ENCODE measurements around the gene HMSD. TPM values are rescaled to one million over a fixed set of nuclear protein-coding genes. Genes with fewer than 3 reads are reported as not detected.

HMSD gene
- total RNA-seq, 1 donor from 2014 or later, result not detected

DNA sequence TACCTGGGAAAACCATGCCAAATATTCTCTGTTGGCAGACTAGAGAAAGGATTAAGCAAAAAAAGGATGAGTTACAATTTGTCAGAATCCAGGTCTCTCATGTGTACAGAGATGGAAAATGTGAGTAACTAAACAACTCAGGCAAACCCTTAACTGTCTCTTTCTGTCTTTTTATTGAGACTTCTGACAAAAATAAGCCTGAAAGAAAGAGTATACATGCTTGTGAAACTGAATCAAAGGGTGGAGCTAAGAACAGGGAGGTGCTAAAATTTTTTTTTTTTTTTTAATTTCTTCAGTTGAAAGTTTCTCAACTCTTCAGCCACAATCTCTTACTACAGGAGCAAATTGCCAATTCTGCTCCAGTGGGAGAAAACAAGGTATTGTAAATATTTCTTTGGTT, 41.4 kb upstream of the HMSD start, which contains the start of gene SERPINB10:
SERPINB10 (plus strand) TSS at position 295 of the 400 bp plus-strand sequence. CDS start 7,553 bp downstream, outside the sequence.
- DNase-seq (ENCODE audit: low read depth), result no peak
- Histone ChIP-seq H3K27me3 (ENCODE audit: control insufficient read depth, insufficient read depth, low read length) (no peaks in the 10 kb centered on the region), H3K36me3 (ENCODE audit: control insufficient read depth, insufficient read depth, low read length) (no peaks in the 10 kb centered on the region), H3K4me3 (ENCODE audit: low read depth, low read length) (no peak within 1 kb of the TSS)
- TF ChIP-seq, protein P1, sequence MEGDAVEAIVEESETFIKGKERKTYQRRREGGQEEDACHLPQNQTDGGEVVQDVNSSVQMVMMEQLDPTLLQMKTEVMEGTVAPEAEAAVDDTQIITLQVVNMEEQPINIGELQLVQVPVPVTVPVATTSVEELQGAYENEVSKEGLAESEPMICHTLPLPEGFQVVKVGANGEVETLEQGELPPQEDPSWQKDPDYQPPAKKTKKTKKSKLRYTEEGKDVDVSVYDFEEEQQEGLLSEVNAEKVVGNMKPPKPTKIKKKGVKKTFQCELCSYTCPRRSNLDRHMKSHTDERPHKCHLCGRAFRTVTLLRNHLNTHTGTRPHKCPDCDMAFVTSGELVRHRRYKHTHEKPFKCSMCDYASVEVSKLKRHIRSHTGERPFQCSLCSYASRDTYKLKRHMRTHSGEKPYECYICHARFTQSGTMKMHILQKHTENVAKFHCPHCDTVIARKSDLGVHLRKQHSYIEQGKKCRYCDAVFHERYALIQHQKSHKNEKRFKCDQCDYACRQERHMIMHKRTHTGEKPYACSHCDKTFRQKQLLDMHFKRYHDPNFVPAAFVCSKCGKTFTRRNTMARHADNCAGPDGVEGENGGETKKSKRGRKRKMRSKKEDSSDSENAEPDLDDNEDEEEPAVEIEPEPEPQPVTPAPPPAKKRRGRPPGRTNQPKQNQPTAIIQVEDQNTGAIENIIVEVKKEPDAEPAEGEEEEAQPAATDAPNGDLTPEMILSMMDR (IDR thresholded peaks at IDR 0.05; ENCODE audit: insufficient read depth, low read length, poor library complexity, severe bottlenecking), result no peak

DNA sequence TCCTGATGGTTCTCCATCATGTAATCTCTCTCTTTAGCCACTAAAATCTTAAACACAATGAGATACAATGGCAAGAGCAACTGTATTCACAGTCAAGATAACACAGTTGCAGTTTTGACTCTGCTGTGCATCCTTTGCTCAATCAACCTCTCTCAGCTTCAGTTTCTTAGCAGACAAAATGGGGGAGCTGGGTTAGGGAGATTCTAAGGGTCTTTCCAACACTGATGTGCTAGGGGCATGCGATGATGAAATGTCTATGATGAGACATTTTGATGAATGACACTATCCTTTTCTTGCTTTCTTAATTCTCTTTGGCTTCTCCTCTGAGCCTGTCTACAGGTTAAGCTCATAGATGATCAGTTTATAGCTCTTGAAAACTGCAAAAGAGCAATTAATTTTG, 40.2 kb upstream of the HMSD start:
- H3K27me3 ChIP-seq (ENCODE audit: control insufficient read depth, insufficient read depth, low read length), result no peaks in the 10 kb centered on the region
- no peak for DNase-seq (ENCODE audit: low read depth)

DNA sequence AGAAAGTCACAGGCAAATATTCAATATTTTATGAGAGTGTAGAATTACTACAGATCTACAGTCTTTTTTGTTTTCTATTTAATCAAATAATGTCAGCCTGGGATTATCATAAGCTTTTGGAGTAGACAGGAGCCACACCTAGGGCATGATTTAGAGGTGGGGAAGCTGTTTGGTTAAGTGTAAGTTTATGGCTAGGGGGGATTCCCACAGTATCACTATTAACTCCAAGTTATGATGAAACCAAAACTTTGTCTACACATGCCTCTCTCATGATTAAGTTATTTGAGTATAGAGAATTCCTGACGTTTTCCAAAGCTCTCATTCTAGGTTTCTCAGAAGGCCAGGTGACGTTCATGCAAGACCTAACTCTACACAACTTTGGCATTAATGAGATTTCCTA, 39.2 kb upstream of the HMSD start:
- no peaks in the 10 kb centered on the region for H3K27me3 ChIP-seq (ENCODE audit: control insufficient read depth, insufficient read depth, low read length)
- TF ChIP-seq, protein P1 (IDR thresholded peaks at IDR 0.05; ENCODE audit: insufficient read depth, low read length, poor library complexity, severe bottlenecking), result no peak
- no peak overlapping the region for H3K4me3 ChIP-seq (ENCODE audit: low read depth, low read length)
- H3K36me3 ChIP-seq (ENCODE audit: control insufficient read depth, insufficient read depth, low read length), result no peaks in the 10 kb centered on the region
- DNase-seq (ENCODE audit: low read depth), result no peak

More for the DNA sequence above, 40.2 kb upstream of the HMSD start:
- TF ChIP-seq, protein P1 (IDR thresholded peaks at IDR 0.05; ENCODE audit: insufficient read depth, low read length, poor library complexity, severe bottlenecking), result no peak
- H3K36me3 ChIP-seq (ENCODE audit: control insufficient read depth, insufficient read depth, low read length), result no peaks in the 10 kb centered on the region
- H3K4me3 ChIP-seq (ENCODE audit: low read depth, low read length), result no peak overlapping the region

DNA sequence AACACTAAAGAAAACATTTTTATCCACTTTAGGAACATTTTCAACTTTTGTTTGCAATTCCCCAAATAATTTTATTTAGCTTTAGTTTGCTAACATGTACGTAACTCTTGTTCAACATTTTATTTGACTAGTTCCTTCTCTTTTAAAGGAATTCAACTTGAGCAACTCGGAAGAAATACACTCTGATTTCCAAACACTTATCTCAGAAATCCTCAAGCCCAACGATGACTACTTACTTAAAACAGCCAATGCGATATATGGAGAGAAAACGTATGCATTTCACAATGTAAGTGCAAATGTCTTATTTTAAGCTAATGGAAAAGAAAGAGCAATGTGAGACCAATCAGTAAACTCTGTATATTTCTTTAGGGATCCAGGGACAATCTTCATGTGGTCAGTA, 31.3 kb upstream of the HMSD start:
- no peak for DNase-seq (ENCODE audit: low read depth)

DNA sequence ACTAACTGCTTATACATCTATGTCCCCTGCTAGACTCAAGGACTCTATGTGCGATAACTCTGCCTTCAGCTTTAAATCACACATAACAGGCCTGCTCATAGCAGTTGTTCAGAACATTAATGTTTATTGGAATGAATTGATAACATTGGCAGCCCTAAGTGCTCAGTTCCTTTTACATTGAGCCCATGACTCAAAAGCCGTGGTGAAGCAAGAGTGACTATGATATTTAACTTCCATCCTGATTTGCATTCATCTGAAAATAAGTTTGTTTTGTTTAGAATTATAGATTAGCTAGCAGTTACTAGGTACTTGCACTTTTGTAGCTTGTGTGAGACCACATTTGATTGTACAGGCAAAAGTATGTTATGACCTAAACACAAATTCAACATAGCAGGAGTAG, 27.1 kb upstream of the HMSD start:
- Histone ChIP-seq H3K4me3 (ENCODE audit: low read depth, low read length) (no peak overlapping the region), H3K36me3 (ENCODE audit: control insufficient read depth, insufficient read depth, low read length) (no peaks in the 10 kb centered on the region), H3K27me3 (ENCODE audit: control insufficient read depth, insufficient read depth, low read length) (no peaks in the 10 kb centered on the region)
- TF ChIP-seq, protein P1 (IDR thresholded peaks at IDR 0.05; ENCODE audit: insufficient read depth, low read length, poor library complexity, severe bottlenecking), result no peak
- DNase-seq (ENCODE audit: low read depth), result no peak

More for the DNA sequence above, 31.3 kb upstream of the HMSD start:
- Histone ChIP-seq H3K36me3 (ENCODE audit: control insufficient read depth, insufficient read depth, low read length) (no peaks in the 10 kb centered on the region), H3K27me3 (ENCODE audit: control insufficient read depth, insufficient read depth, low read length) (no peaks in the 10 kb centered on the region), H3K4me3 (ENCODE audit: low read depth, low read length) (no peak overlapping the region)
- TF ChIP-seq, protein P1 (IDR thresholded peaks at IDR 0.05; ENCODE audit: insufficient read depth, low read length, poor library complexity, severe bottlenecking), result no peak

DNA sequence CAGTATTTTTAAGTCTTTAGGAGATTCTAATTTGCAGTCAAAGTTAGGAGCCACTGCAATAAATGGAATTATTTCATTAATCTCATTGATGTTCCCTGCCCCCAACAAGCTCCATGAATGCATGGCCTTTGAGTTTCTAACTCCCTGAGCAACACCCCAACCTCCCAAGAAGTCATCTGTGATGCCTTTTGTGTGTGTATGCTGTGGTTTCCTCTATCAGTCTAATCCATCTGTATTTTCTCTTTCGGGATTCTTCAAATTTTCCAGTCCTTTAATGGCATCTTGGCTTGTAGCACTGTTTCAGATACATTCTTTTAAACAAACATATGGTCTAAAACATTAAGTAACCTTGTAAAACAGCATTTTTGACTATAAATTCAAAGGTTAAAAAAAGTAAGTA, 24.6 kb upstream of the HMSD start:
- H3K27me3 ChIP-seq (ENCODE audit: control insufficient read depth, insufficient read depth, low read length), result no peaks in the 10 kb centered on the region
- TF ChIP-seq, protein P1 (IDR thresholded peaks at IDR 0.05; ENCODE audit: insufficient read depth, low read length, poor library complexity, severe bottlenecking), result no peak
- H3K4me3 ChIP-seq (ENCODE audit: low read depth, low read length), result no peak overlapping the region
- no peaks in the 10 kb centered on the region for H3K36me3 ChIP-seq (ENCODE audit: control insufficient read depth, insufficient read depth, low read length)
- DNase-seq (ENCODE audit: low read depth), result no peak
